ENCODE data around the gene RBM38. TPM values are rescaled to one million over a fixed set of nuclear protein-coding genes. Genes with fewer than 3 reads are reported as not detected.
A peak's percentile ranks its signal among the peaks of the same experiment; 100 is the strongest.

The RBM38 gene
- total and polyA plus RNA-seq, 9 of the 15 experiments (the other 6 are each of a cell fraction or from before 2014, with no cell fraction given) = 0.28 to 82.4 (median 33.2) TPM

GRCh38 chr20:57389695-57390603 lies 1.2 kb upstream of the RBM38 start (continued):
- TF ChIP-seq KAT8 (IDR thresholded peaks at IDR 0.05; ENCODE audit: low read depth) (no peak), ZNF347 (CRISPR knock-in tag; IDR thresholded peaks at IDR 0.05; ENCODE audit: low read depth) (no peak), NFXL1 (CRISPR knock-in tag; IDR thresholded peaks at IDR 0.05) (no peak), CHCHD3 (CRISPR knock-in tag; IDR thresholded peaks at IDR 0.05) (no peak), FIP1L1 (IDR thresholded peaks at IDR 0.05; ENCODE audit: low read depth, low read length, poor library complexity, severe bottlenecking) (no peak), HNRNPUL1 (IDR thresholded peaks at IDR 0.05; ENCODE audit: low read length) (no peak), ZNF239 (CRISPR knock-in tag; IDR thresholded peaks at IDR 0.05) (no peak), ZNF511 (CRISPR knock-in tag; IDR thresholded peaks at IDR 0.05) (0 out of 2 replicates have a peak, but pooled peaks have one; percentile 46), TBL1XR1 (IDR thresholded peaks at IDR 0.05; ENCODE audit: low read length in 2 of 2) (no peak), MED1 (CRISPR knock-in tag; IDR thresholded peaks at IDR 0.05; ENCODE audit: borderline replicate concordance) (no peak), FOXP4 (CRISPR knock-in tag; IDR thresholded peaks at IDR 0.05; ENCODE audit: borderline replicate concordance) (no peak), ERF (CRISPR knock-in tag; IDR thresholded peaks at IDR 0.05) (no peak), MBD1 (CRISPR knock-in tag; IDR thresholded peaks at IDR 0.05) (no peak), KLF16 (IDR thresholded peaks at IDR 0.05) (no peak), FOXA3 (CRISPR knock-in tag; conservative IDR thresholded peaks at IDR 0.05 in 1 of 2, IDR thresholded peaks at IDR 0.05 in 1 of 2) (peak in 1 of 2 experiments; percentile 62; a peak in 1 of 4 replicates), ATF7 (IDR thresholded peaks at IDR 0.05) (0 out of 2 replicates have a peak, but pooled peaks have one; percentile 6), NFE2L1 (tag; IDR thresholded peaks at IDR 0.05; ENCODE audit: borderline replicate concordance, low read depth) (no peak), GTF2F1 (IDR thresholded peaks at IDR 0.05; ENCODE audit: low read depth, low read length) (no peak)
- TF ChIP-seq, protein P1, sequence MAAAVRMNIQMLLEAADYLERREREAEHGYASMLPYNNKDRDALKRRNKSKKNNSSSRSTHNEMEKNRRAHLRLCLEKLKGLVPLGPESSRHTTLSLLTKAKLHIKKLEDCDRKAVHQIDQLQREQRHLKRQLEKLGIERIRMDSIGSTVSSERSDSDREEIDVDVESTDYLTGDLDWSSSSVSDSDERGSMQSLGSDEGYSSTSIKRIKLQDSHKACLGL (CRISPR knock-in tag; IDR thresholded peaks at IDR 0.05; ENCODE audit: borderline replicate concordance, poor library complexity, severe bottlenecking) = no peak
- TF ChIP-seq, protein P2, sequence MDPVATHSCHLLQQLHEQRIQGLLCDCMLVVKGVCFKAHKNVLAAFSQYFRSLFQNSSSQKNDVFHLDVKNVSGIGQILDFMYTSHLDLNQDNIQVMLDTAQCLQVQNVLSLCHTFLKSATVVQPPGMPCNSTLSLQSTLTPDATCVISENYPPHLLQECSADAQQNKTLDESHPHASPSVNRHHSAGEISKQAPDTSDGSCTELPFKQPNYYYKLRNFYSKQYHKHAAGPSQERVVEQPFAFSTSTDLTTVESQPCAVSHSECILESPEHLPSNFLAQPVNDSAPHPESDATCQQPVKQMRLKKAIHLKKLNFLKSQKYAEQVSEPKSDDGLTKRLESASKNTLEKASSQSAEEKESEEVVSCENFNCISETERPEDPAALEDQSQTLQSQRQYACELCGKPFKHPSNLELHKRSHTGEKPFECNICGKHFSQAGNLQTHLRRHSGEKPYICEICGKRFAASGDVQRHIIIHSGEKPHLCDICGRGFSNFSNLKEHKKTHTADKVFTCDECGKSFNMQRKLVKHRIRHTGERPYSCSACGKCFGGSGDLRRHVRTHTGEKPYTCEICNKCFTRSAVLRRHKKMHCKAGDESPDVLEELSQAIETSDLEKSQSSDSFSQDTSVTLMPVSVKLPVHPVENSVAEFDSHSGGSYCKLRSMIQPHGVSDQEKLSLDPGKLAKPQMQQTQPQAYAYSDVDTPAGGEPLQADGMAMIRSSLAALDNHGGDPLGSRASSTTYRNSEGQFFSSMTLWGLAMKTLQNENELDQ (CRISPR knock-in tag; IDR thresholded peaks at IDR 0.05; ENCODE audit: borderline replicate concordance) = no peak
